GM21390 (cell line): Measurements from ENCODE around the gene FBN1.

Experiments used
- ATAC-seq: cut with Tn5 transposase; IDR thresholded peaks from one replicate; pipeline ENCODE4 v1.9.1; 2021; ENCODE audit not compliant: unreplicated experiment

FBN1 gene

GRCh38 chr15:48623456-48623855 lies 22.1 kb downstream of the FBN1 start:
- no peak for ATAC-seq

- ATAC-seq, result no peak
Measured at GRCh38 chr15:48622237-48622636, 23.3 kb downstream of the FBN1 start.

GRCh38 chr15:48619446-48619845 lies 26.1 kb downstream of the FBN1 start:
- ATAC-seq, result no peak

GRCh38 chr15:48617619-48618018 lies 27.9 kb downstream of the FBN1 start:
- ATAC-seq, result no peak

GRCh38 chr15:48616216-48616615 lies 29.3 kb downstream of the FBN1 start:
- ATAC-seq, result no peak

- ATAC-seq, result no peak
Measured at GRCh38 chr15:48614051-48614450, 31.5 kb downstream of the FBN1 start.

GRCh38 chr15:48609486-48609885 lies 36.0 kb downstream of the FBN1 start:
- no peak for ATAC-seq

- no peak for ATAC-seq
Measured at GRCh38 chr15:48607846-48608245, 37.7 kb downstream of the FBN1 start.

GRCh38 chr15:48604567-48604966 lies 40.9 kb downstream of the FBN1 start:
- no peak for ATAC-seq

- no peak for ATAC-seq
Measured at GRCh38 chr15:48603922-48604321, 41.6 kb downstream of the FBN1 start.

GRCh38 chr15:48603123-48603500 lies 42.4 kb downstream of the FBN1 start:
- ATAC-seq, result no peak

- ATAC-seq, result no peak
Measured at GRCh38 chr15:48602358-48603122, 43.0 kb downstream of the FBN1 start.

GRCh38 chr15:48601095-48601494 lies 44.4 kb downstream of the FBN1 start:
- no peak for ATAC-seq

GRCh38 chr15:48596841-48597240 lies 48.7 kb downstream of the FBN1 start:
- ATAC-seq, result peak; percentile 40

- ATAC-seq, result peak; percentile 55
Measured at GRCh38 chr15:48596415-48596814, 49.1 kb downstream of the FBN1 start.

- peak; percentile 46 for ATAC-seq
Measured at GRCh38 chr15:48595981-48596380, 49.5 kb downstream of the FBN1 start.

- ATAC-seq, result no peak
Measured at GRCh38 chr15:48592933-48593332, 52.6 kb downstream of the FBN1 start.

- ATAC-seq, result no peak
Measured at GRCh38 chr15:48592221-48592731, 53.2 kb downstream of the FBN1 start.

- ATAC-seq, result no peak
Measured at GRCh38 chr15:48590723-48591122, 54.8 kb downstream of the FBN1 start.

- no peak for ATAC-seq
Measured at GRCh38 chr15:48584812-48585563, 60.5 kb downstream of the FBN1 start.

- ATAC-seq, result no peak
Measured at GRCh38 chr15:48584090-48584811, 61.3 kb downstream of the FBN1 start.
